Tibial nerve (tissue), 4 donors: ENCODE data around the gene ISG20L2. TPM values are rescaled to one million over a fixed set of nuclear protein-coding genes. Genes with fewer than 3 reads are reported as not detected.
"Not testable (repeated sequence)": the region's sequence is repeated elsewhere in the genome, so short reads cannot be mapped to it uniquely, and the experiment has no call there.

Experiments used
- DNase-seq, 2 donors: peaks; one replicate each; pipeline ENCODE4 v3.0.0-alpha.2; 2019; ENCODE audit warnings: low spot score in 2 of 2
- H3K27ac ChIP-seq, 4 donors: fragments of 200-600 bp; sonication (generic) in 3 of 4; one replicate each; pipeline ENCODE4 v1.5.1; 2017 to 2019; ENCODE audit warnings: mild to moderate bottlenecking in 1 of 4
- H3K27me3 ChIP-seq, 2 donors: fragments of 200-600 bp; sonication (generic) in 1 of 2; one replicate each; pipeline versions ENCODE4 v1.5.1 to v1.6.0; 2017 to 2019
- H3K36me3 ChIP-seq, 3 donors: fragments of 200-600 bp; sonication (generic); one replicate each; pipeline ENCODE4 v1.5.1; 2018 to 2019
- H3K4me1 ChIP-seq, 4 donors: fragments of 200-600 bp; sonication (generic) in 3 of 4; one replicate each; pipeline ENCODE4 v1.5.1; 2017 to 2019
- H3K4me3 ChIP-seq, 4 donors: fragments of 200-600 bp; sonication (generic) in 3 of 4; one replicate each; pipeline ENCODE4 v1.5.1; 2017 to 2019; ENCODE audit warnings: mild to moderate bottlenecking in 1 of 4, moderate library complexity in 1 of 4
- H3K9me3 ChIP-seq, 4 donors: fragments of 200-600 bp; sonication (generic) in 3 of 4; one replicate each; pipeline ENCODE4 v1.5.1; 2017 to 2019
- CTCF ChIP-seq, 5 experiments: fragments of 200-600 bp in 3 of 5; fragments of 450-650 bp in 2 of 5; sonication (generic) in 3 of 5; IDR thresholded peaks; one replicate each; pipeline ENCODE4 v1.5.1; 2016 to 2019; ENCODE audit warnings: antibody characterized with exemption in 5 of 5, mild to moderate bottlenecking in 3 of 5, moderate library complexity in 2 of 5
- EP300 ChIP-seq, 2 donors: sonication (generic); formaldehyde crosslinking; IDR thresholded peaks; one replicate each; pipeline ENCODE4 v1.6.1; 2017; ENCODE audit warnings: antibody characterized with exemption in 2 of 2, mild to moderate bottlenecking in 1 of 2
- POLR2A ChIP-seq, 2 donors: fragments of 450-650 bp; IDR thresholded peaks; one replicate each; pipeline ENCODE4 v1.6.1; 2017; ENCODE audit warnings: antibody characterized with exemption in 2 of 2, mild to moderate bottlenecking in 2 of 2, moderate library complexity in 2 of 2
- WGBS, 2 donors: methylation state at CpG; one replicate each; pipeline ENCODE4 v1.1.5; 2018; 5-methylcytosine and 5-hydroxymethylcytosine counted together
- total RNA-seq, 4 donors: library from RNA; depleted of rRNA; stranded (reverse); fragments of >200 nt; gene quantifications; one replicate each; pipeline ENCODE4 v1.1.0, GENCODE V29; 2016

ISG20L2 gene
- total RNA-seq, 4 donors from 2014 or later: 10.1 to 24.9 (median 18.6) TPM

GRCh38 chr1:156767101-156767878 lies 38.7 kb upstream of the ISG20L2 start, which contains the start of gene PRCC:
PRCC (plus strand) TSS chr1:156767535; CDS start chr1:156767772, 237 bp downstream.
- H3K27ac ChIP-seq: peak within 1 kb of the TSS; percentile 87 to 97 (median 94)
- no peaks in the 10 kb centered on the region for H3K27me3 ChIP-seq
- peak within 1 kb of the TSS; percentile 73 to 99 (median 90) for H3K4me3 ChIP-seq
- peaks cover 0 to 10% (median 0%) of the 10 kb centered on the region in 3 donors for H3K36me3 ChIP-seq
- no peaks in the 10 kb centered on the region for H3K9me3 ChIP-seq
- peak; percentile 90 to 94 for TF ChIP-seq EP300 (IDR thresholded peaks at IDR 0.05)
- peak in 1 of 5 experiments; percentile 48 for TF ChIP-seq CTCF (IDR thresholded peaks at IDR 0.05)
- TF ChIP-seq POLR2A (IDR thresholded peaks at IDR 0.05): peak; percentile 12 to 53
- 0 to 1% methylated on average over 48 to 50 of the region's 50 CpGs for WGBS, 2 donors
- H3K4me1 ChIP-seq: peaks cover 0 to 55% (median 31%) of the 10 kb centered on the region in 4 donors
- peak; percentile 92 to 97 for DNase-seq

GRCh38 chr1:156766298-156767100 lies 37.9 kb upstream of the ISG20L2 start:
- no peak for TF ChIP-seq POLR2A (IDR thresholded peaks at IDR 0.05)
- H3K4me3 ChIP-seq: peak overlapping the region; percentile 55 to 92 (median 60)
- WGBS, 2 donors: 7 to 9% methylated on average over 14 of the region's 14 CpGs

GRCh38 chr1:156765666-156766065 lies 37.1 kb upstream of the ISG20L2 start:
- Histone ChIP-seq H3K4me1 (peaks cover 0 to 39% (median 26%) of the 10 kb centered on the region in 4 donors), H3K27ac (peak overlapping the region in 1 of 4 donors; percentile 86), H3K9me3 (no peaks in the 10 kb centered on the region), H3K27me3 (no peaks in the 10 kb centered on the region), H3K4me3 (no peak overlapping the region), H3K36me3 (peaks cover 0 to 6% (median 0%) of the 10 kb centered on the region in 3 donors)
- TF ChIP-seq POLR2A (IDR thresholded peaks at IDR 0.05) (no peak), CTCF (IDR thresholded peaks at IDR 0.05) (no peak), EP300 (IDR thresholded peaks at IDR 0.05) (no peak)
- 93 to 95% methylated on average over 5 of the region's 5 CpGs for WGBS, 2 donors
- no peak for DNase-seq

More at GRCh38 chr1:156766298-156767100, 37.9 kb upstream of the ISG20L2 start:
- Histone ChIP-seq H3K27me3 (no peaks in the 10 kb centered on the region), H3K27ac (peak overlapping the region; percentile 60 to 97 (median 83)), H3K36me3 (peaks cover 0 to 10% (median 0%) of the 10 kb centered on the region in 3 donors), H3K4me1 (peaks cover 0 to 47% (median 30%) of the 10 kb centered on the region in 4 donors), H3K9me3 (no peaks in the 10 kb centered on the region)
- no peak for DNase-seq

- H3K27me3 ChIP-seq, H3K4me3 ChIP-seq, H3K36me3 ChIP-seq, H3K27ac ChIP-seq, H3K9me3 ChIP-seq, DNase-seq: not testable (repeated sequence)
- peaks cover 0 to 34% (median 21%) of the 10 kb centered on the region in 4 donors for H3K4me1 ChIP-seq
- 94 to 95% methylated on average over 15 of the region's 15 CpGs for WGBS, 2 donors
Observed at GRCh38 chr1:156765136-156765535, 36.6 kb upstream of the ISG20L2 start.

- Histone ChIP-seq H3K9me3 (no peaks in the 10 kb centered on the region), H3K27ac (no peak overlapping the region), H3K27me3 (no peaks in the 10 kb centered on the region), H3K36me3 (no peaks in the 10 kb centered on the region), H3K4me1 (peaks cover 0 to 5% (median 0%) of the 10 kb centered on the region in 4 donors), H3K4me3 (no peak overlapping the region)
- no peak for TF ChIP-seq EP300 (IDR thresholded peaks at IDR 0.05)
- TF ChIP-seq POLR2A (IDR thresholded peaks at IDR 0.05): no peak
- no peak for TF ChIP-seq CTCF (IDR thresholded peaks at IDR 0.05)
- no peak for DNase-seq
- WGBS, 2 donors: 78 to 83% methylated on average over 4 of the region's 4 CpGs
Observed at GRCh38 chr1:156760796-156761104, 32.2 kb upstream of the ISG20L2 start.
